GM18870 (cell line): Measurements from ENCODE around the gene CFAP107.
"Not testable (repeated sequence)": the region's sequence is repeated elsewhere in the genome, so short reads cannot be mapped to it uniquely, and the experiment has no call there.

ENCODE experiments used
- ATAC-seq: cut with Tn5 transposase; IDR thresholded peaks from one replicate; pipeline ENCODE4 v1.9.1; 2021; ENCODE audit warnings: moderate library complexity; ENCODE audit not compliant: unreplicated experiment

CFAP107 gene

DNA sequence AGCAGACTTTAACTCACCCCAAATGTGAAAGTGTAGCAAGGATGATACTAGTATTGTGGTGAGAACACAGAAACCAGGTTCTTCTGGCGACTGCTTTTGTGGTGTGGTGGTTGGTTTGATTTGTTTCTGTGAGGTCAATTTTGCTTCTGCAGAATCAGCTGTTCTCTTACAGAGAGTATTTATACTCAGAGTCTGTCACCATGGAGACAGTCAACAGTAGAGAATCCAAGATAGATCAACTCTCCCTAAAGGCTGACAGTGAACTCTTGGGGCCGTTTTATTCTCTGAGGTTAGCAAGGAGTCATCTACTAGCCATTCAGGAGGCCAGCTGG is at the start of gene CFAP107:
Gene CFAP107 (plus strand): TSS at position 209 of the 332 bp plus-strand sequence. CDS start 231 bp downstream, outside the sequence.
- no peak for ATAC-seq

GRCh38 chr1:12696658-12697057 is 49.3 kb upstream of the CFAP107 start:
- no peak for ATAC-seq

DNA sequence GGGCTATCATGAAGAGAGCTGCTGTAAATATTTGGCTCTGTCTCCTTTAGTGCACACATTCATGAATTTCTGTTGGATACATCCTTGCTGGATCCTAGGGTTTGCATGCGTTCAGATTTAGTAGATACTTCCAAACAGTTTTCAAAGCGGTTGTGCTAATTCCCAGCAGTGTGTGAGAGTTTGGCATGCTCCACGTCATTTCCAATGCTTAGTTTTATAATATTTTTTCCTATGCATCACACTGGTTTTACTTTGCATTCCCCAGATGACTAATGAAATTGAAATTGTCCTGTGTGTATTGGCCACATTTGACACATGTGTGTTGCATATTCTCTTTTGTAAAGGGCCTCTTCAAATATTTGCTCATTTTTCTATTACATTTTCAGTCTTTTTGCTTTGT is 48.6 kb upstream of the CFAP107 start:
- no peak for ATAC-seq

DNA sequence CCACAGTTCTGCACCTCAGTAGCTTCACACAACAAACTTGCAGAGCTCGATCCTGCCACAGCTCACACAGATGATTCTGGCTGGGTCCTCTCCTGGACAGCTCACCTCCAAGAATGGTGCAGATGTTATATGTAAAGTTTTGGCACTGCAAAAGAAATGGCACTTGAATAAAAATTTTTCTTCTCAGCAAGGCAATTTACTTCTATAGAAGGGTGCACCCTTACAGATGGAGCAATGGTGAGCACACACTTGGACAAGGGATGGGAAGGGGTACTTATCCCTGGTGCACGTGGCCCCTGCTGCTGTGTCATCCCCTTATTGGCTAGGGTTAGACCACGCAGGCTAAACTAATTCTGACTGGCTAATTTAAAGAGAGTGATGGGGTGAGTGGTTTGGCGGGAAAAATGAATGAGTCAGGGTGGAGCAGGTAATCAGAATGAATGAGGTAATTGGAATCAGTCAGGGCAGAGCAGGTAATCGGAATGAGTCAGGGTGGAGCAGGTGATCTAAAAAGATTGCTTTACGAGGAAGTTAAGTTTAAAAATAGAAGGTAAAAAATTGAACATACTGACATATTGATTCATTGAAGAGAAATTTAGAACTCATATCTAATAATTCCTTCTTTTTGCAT is 42.1 kb upstream of the CFAP107 start:
- ATAC-seq: no peak

DNA sequence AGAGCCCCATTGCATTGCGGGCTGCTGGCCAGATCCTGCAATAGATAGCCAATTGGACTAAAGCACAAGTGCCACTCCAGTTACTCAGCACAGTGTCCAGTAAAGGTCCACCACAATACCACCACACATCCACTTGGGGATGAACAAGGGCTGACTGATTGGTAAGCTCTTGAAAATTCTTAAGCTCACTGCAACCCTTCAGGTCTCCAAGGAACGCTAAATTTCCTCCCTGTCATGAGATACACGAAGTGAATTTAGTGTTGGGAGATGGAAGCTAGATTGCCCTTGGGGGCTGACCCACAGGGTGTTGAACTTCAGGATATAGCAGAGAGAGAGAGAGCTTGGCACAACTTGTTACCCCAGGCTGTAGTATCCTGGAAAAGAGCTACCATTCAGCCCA is 39.9 kb upstream of the CFAP107 start:
- no peak for ATAC-seq

DNA sequence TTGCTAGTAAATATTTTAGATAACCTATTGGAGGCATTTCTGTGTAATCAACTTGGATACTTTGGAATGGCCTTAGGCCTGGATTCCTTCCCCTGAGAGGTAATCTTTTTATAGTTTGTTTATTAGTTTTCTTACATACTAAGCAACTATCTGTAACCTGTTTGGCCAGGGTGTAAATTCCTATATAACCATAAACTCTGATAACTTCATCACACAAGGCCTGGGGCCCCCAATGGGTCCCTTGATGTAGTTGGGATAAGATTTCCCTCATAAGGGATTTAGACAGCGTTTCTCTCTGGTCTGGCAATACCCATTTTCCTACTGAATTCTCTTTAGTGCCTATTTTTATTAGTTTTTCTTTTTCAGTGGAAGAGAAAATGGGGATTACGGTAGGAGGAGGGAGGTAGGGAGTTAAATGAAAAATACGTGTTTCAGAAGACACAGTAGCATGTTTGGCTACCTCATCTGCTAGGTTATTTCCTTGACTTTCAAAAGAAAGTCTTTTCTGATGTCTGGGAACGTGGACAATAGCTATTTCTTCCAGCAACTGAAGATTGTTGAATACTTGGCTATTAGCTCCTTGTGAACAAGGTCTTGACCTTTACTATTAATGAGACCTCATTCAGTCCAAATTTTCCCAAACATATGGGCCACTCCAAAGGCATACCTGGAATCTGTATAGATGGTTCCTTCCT is 37.5 kb upstream of the CFAP107 start:
- no peak for ATAC-seq

GRCh38 chr1:12709091-12709491 is 36.9 kb upstream of the CFAP107 start:
- ATAC-seq: no peak

DNA sequence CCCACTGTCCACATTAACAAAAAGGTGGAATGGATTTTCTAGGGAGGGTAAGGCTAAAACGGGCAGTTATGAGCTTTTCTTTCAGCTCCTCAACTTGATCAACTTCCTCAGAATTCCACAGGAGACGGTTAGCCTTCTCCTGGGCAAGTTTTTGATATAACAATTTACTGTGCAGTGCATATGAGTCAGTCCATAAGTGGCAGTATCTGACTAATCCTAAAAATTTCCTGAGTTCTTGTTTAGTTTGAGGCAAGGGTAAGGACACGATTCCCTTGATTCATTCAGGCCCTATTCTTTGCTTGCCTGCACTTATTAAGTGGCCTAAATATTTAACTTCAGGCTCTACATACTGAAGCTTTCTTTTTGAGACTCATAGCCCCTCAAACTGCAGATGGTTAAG is 36.3 kb upstream of the CFAP107 start:
- ATAC-seq: no peak

- no peak for ATAC-seq
Observed at GRCh38 chr1:12711536-12711935, 34.5 kb upstream of the CFAP107 start.

DNA sequence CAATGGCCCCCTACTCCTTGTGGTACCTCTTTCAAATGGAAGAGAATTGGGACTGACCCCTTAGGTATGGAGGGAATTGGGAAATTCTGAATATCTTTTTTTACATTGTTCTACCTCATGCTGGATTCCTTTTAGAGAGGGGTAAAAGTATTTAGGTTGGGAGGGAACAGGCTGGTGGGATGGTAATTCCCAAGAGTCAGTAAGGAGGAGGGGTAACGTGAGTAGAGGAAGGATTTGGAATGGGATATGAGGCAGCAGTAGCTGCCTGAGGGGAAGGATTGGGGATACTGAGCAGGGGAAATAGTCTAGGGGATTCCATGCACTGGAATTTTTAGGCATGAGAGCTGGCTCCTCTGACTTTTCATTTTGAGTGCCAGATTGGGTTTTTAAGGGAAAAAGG is 33.9 kb upstream of the CFAP107 start:
- no peak for ATAC-seq

DNA sequence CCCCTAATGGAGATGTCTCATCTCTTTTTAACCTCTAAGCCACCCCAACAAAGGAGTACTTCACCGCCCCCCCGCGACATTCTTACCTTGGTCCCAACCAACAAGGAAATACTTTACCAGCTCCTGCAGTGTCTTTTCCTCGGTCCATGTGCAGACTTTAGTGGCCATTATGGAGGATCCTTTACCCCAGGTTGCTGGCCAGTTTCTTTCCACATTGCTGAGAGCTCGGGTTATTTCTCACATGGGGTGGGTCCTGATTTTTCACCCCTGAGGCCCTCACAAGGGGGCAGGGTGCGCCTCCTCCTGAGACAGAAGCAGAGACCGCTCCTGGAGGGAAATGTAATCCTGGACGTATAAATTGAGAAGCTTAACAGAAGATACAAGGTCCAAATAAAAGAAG is 33.1 kb upstream of the CFAP107 start:
- no peak for ATAC-seq

DNA sequence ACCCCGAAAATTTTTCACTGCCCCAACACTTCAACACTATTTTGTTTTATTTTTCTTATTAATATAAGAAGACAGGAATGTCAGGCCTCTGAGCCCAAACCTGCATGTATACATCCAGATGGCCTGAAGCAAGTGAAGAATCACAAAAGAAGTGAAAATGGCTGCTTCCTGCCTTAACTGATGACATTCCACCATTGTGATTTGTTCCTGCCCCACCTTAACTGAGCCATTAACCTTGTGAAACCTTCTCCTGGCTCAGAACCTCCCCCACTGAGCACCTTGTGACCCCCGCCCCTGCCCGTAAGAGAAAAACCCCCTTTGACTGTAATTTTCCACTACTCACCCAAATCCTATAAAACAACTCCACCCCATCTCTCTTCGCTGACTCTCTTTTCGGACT is 32.3 kb upstream of the CFAP107 start:
- ATAC-seq: not testable (repeated sequence)

DNA sequence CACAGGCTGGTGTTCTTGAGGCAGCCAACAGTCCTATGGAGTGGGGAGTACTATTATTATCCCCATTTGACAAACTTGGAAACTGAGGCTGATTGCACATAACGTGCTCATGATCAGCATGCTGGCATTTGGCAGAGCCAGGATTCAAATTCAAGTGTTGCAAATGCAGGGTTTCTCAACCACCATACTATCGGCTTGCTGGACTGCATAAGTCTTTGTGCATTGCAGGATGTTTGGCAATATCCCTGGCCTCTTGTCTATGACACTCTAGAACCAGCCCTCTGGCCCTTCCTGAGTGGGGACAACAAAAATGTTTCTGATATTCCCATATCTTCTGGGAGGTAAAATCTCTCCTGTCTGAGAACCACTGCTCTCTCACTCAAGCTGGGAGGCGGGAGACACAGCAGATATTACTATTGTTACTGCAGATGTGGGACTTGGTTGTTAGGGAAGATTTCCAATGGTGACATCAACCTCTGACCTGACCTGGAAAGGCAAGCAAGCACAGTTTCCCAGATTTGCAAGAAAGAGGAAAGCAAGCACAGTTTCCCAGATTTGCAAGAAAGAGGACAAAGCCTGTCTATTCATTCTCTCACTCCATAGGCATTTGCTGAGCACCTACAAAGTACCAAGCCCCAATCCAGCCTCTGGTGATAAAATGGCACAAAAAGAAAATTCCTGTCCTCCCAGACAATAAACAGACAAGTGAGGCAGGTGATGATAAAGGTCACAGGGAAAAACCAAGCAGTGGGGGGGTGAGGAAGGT is 31.1 kb upstream of the CFAP107 start:
- ATAC-seq: no peak

DNA sequence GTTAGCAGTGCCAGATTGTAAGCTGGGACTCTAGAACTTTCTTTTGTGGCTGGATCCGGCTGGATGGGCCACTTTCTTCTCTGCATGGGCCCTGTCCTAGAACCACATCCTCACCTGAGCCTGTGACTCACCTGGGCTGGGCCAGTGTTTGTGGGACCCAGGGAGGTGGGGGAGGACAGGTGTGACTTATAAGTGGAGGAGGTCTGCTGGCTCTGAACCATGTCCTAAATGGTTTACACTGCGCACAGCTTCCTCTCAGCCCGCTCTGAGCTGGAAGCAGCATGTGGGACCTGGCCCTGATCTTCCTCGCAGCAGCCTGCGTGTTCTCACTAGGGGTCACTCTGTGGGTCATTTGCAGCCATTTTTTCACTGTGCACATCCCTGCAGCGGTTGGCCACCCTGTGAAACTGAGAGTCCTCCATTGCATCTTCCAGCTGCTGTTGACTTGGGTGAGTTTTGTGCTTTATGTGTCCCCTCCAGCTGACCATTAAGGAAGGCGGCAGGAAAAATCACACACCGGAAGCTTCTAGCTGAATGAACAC is 30.0 kb upstream of the CFAP107 start, which contains the start of gene AADACL3:
Gene AADACL3 (plus strand): TSS at position 215 of the 542 bp plus-strand sequence. CDS start 67 bp downstream, at position 282.
- no peak for ATAC-seq

GRCh38 chr1:12717301-12717838 is 28.6 kb upstream of the CFAP107 start:
- ATAC-seq: no peak

GRCh38 chr1:12722626-12723025 is 23.4 kb upstream of the CFAP107 start:
- ATAC-seq: no peak

GRCh38 chr1:12728391-12728790 is 17.6 kb upstream of the CFAP107 start:
- no peak for ATAC-seq

DNA sequence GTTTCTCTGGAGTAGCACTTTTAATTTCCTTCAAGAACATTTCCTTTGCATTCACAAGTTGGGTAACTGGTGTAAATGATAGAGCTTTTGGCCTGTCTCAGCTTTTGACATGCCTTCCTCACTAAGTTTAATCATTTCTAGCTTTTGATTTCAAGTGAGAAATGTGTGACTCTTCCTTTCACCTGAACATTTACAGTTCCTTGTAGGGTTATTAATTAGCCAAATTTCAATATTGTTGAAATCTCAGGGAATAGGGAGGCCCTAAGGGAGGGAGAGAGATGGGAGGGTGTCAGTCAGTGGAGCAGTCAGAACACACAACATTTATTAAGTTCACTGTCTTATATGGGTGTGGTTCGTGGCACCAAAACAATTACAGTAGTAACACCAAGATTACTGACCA is 15.8 kb upstream of the CFAP107 start:
- no peak for ATAC-seq

GRCh38 chr1:12731084-12731483 is 14.9 kb upstream of the CFAP107 start:
- not testable (repeated sequence) for ATAC-seq

DNA sequence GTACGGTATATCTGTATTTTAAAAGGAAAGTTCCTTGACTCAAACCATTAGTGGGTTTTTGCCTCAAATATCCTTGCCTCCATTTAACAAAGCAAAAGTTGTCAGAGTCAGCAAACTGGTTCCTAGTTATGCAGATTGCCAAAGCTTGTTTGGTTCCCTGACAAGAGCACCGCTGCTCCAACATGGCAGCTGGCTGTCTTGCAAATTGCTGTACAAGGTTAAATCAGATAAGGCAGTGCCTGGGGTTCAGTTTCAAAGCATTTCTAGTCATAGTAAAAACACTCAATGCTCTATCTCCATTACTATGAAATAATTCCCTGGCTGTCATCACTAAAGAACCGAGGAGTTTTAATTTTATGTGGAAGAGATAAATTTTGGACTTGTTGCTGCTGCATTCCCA is 11.3 kb upstream of the CFAP107 start:
- ATAC-seq: no peak

DNA sequence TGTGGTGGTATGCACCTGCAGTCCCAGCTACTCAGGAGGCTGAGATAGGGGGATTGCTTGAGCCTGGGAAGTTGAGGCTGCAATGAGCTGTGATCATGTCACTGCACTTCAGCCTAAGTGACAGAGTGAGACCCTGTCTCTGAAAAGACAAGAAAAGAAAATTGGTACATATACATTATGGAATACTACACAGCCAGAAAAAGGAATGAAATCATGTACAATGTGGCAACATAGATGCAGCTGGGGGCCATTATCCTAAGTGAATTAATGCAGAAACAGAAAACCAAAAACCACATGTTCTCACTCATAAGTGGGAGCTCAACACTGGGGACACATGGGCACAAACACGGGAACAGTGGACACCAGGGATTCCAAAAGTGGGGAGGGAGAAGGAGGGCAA is 7.1 kb upstream of the CFAP107 start:
- ATAC-seq: no peak
